Motor neuron (in vitro differentiated cells): ENCODE results near the gene MKRN1. TPM values are rescaled to one million over a fixed set of nuclear protein-coding genes. Genes with fewer than 3 reads are reported as not detected.
"Not testable (repeated sequence)": the region's sequence is repeated elsewhere in the genome, so short reads cannot be mapped to it uniquely, and the experiment has no call there.

Experiments
- ATAC-seq, 8 experiments: fragments of 200-7000 bp; cut with Tn5 transposase; replicated peaks in 6 of 8; 2 replicates each; pipeline ENCODE4 v1.8.0; 2021; ENCODE audit warnings: mild to moderate bottlenecking in 8 of 8, moderate library complexity in 8 of 8
- H3K27ac ChIP-seq, 2 donors: fragments of 250-450 bp; sonication (Bioruptor Pico); 2 replicates each; pipeline ENCODE4 v1.9.0; 2021; ENCODE audit warnings: antibody characterized with exemption in 2 of 2, mild to moderate bottlenecking in 2 of 2, moderate library complexity in 1 of 2
- H3K4me1 ChIP-seq, 2 donors: fragments of 250-450 bp; sonication (Bioruptor Pico); replicated peaks in 1 of 2; 2 replicates each; pipeline ENCODE4 v1.6.1; 2021; ENCODE audit warnings: antibody characterized with exemption in 2 of 2, mild to moderate bottlenecking in 2 of 2, moderate library complexity in 1 of 2
- H3K4me3 ChIP-seq, 5 donors: fragments of 250-450 bp; sonication (Bioruptor Pico); 2 replicates each; pipeline ENCODE4 v1.9.0; 2021; ENCODE audit warnings: antibody characterized with exemption in 5 of 5, mild to moderate bottlenecking in 5 of 5, moderate library complexity in 4 of 5
- WGBS, 10 experiments: fragments of 450-650 bp; shearing (Covaris generic); methylation state at CpG; one replicate each; pipeline ENCODE4 v1.0.0; 2022; 5-methylcytosine and 5-hydroxymethylcytosine counted together
- in situ Hi-C, 9 experiments: fragments of 400-800 bp; cut with MboI; loops; one replicate each; pipeline ENCODE4 v1.15.0; 2021; ENCODE audit warnings: low sequenced_read_pairs in 9 of 9, low pct_unique_long_range_greater_than_20kb in 2 of 9; ENCODE audit not compliant: unreplicated experiment in 9 of 9
- total RNA-seq, 8 experiments: library from RNA; unstranded; fragments of 300-600 nt; gene quantifications; 2 replicates each; pipeline versions ENCODE4 v1.2.3 to v1.2.4, GENCODE V29; 2022

The MKRN1 gene
- total RNA-seq, 8 experiments from 2014 or later = 66.2 to 114 (median 94.8) TPM

- WGBS, 10 experiments = 60 to 100% (median 81%) methylated on average over 1 to 6 of the region's 6 CpGs; no CpG with 5 or more reads in 1 of the 10 experiments
- in situ Hi-C loops = loop anchor here in 4 of 9 experiments (25.0 kb wide), 2 partner anchors 130 to 155 kb away; partner anchors contain the start of genes ADCK2 (in 3 of the 4) and DENND2A (in 1 of the 4)
- not testable (repeated sequence) for H3K27ac ChIP-seq, H3K4me3 ChIP-seq, ATAC-seq
- peaks cover 9 to 11% of the 10 kb centered on the region in 2 donors for H3K4me1 ChIP-seq
Observed at GRCh38 chr7:140507556-140507955, 28.3 kb upstream of the MKRN1 start.

GRCh38 chr7:140506788-140507464 is 27.6 kb upstream of the MKRN1 start:
- Histone ChIP-seq H3K4me1 (peaks cover 9 to 11% of the 10 kb centered on the region in 2 donors), H3K27ac (peak overlapping the region in 1 of 2 donors; percentile 64), H3K4me3 (no peak overlapping the region)
- 30 to 83% (median 47%) methylated on average over 1 to 3 of the region's 5 CpGs; no CpG with 5 or more reads in 7 of the 10 experiments for WGBS, 10 experiments
- peak; percentile 91 to 99 (median 98) for ATAC-seq
- in situ Hi-C loops = loop anchor here in 4 of 9 experiments (25.0 kb wide), 2 partner anchors 130 to 155 kb away; partner anchors contain the start of genes ADCK2 (in 3 of the 4) and DENND2A (in 1 of the 4)

GRCh38 chr7:140501966-140502365 is 22.7 kb upstream of the MKRN1 start:
- ATAC-seq = no peak
- 58 to 100% (median 96%) methylated on average over 1 to 4 of the region's 5 CpGs for WGBS, 10 experiments
- in situ Hi-C loops = loop anchor here in 4 of 9 experiments (25.0 kb wide), 2 partner anchors 135 to 160 kb away; partner anchors contain the start of genes ADCK2 (in 3 of the 4) and DENND2A (in 1 of the 4)

GRCh38 chr7:140497807-140498206 is 18.5 kb upstream of the MKRN1 start:
- H3K4me3 ChIP-seq, H3K4me1 ChIP-seq, ATAC-seq, H3K27ac ChIP-seq, in situ Hi-C loops: not testable (repeated sequence)
- WGBS, 10 experiments = 92 to 100% methylated on average over 1 to 5 of the region's 7 CpGs; no CpG with 5 or more reads in 8 of the 10 experiments

More at GRCh38 chr7:140501966-140502365, 22.7 kb upstream of the MKRN1 start:
- H3K27ac ChIP-seq = no peak overlapping the region
- H3K4me1 ChIP-seq = peaks cover 9% of the 10 kb centered on the region in 2 donors
- H3K4me3 ChIP-seq = no peak overlapping the region

- no peak overlapping the region for H3K27ac ChIP-seq
- WGBS, 10 experiments = 0 to 100% (median 72%) methylated on average over 1 to 5 of the region's 5 CpGs; no CpG with 5 or more reads in 4 of the 10 experiments
- ATAC-seq = no peak
- no peak overlapping the region for H3K4me3 ChIP-seq
- in situ Hi-C loops = no loop called here
- no peaks in the 10 kb centered on the region for H3K4me1 ChIP-seq
Observed at GRCh38 chr7:140497241-140497769, 18.0 kb upstream of the MKRN1 start.

GRCh38 chr7:140495514-140496097 is 16.3 kb upstream of the MKRN1 start:
- ATAC-seq = no peak
- Histone ChIP-seq H3K27ac (no peak overlapping the region), H3K4me3 (no peak overlapping the region), H3K4me1 (no peaks in the 10 kb centered on the region)
- WGBS, 10 experiments = 68 to 96% (median 88%) methylated on average over 3 to 7 of the region's 9 CpGs; no CpG with 5 or more reads in 2 of the 10 experiments
- in situ Hi-C loops = no loop called here

- no peak for ATAC-seq
- 55 to 98% (median 86%) methylated on average over 1 to 9 of the region's 9 CpGs; no CpG with 5 or more reads in 2 of the 10 experiments for WGBS, 10 experiments
- no peak overlapping the region for H3K27ac ChIP-seq
- in situ Hi-C loops = no loop called here
- H3K4me3 ChIP-seq = no peak overlapping the region
- no peaks in the 10 kb centered on the region for H3K4me1 ChIP-seq
Observed at GRCh38 chr7:140494867-140495266, 15.6 kb upstream of the MKRN1 start.

- in situ Hi-C loops = no loop called here
- H3K27ac ChIP-seq = no peak overlapping the region
- no peak overlapping the region for H3K4me3 ChIP-seq
- no peak for ATAC-seq
- no peaks in the 10 kb centered on the region for H3K4me1 ChIP-seq
- WGBS, 10 experiments = 71 to 100% (median 100%) methylated on average over 1 to 2 of the region's 2 CpGs; no CpG with 5 or more reads in 6 of the 10 experiments
Observed at GRCh38 chr7:140489026-140489359, 9.7 kb upstream of the MKRN1 start.

GRCh38 chr7:140485500-140486265 is 6.4 kb upstream of the MKRN1 start:
- 51 to 97% (median 71%) methylated on average over 2 to 9 of the region's 14 CpGs; no CpG with 5 or more reads in 1 of the 10 experiments for WGBS, 10 experiments
- H3K4me3 ChIP-seq = no peak overlapping the region
- no peaks in the 10 kb centered on the region for H3K4me1 ChIP-seq
- ATAC-seq = peak in 3 of 8 experiments; percentile 18 to 73 (median 62)
- in situ Hi-C loops = no loop called here
- no peak overlapping the region for H3K27ac ChIP-seq

GRCh38 chr7:140484951-140485499 is 5.7 kb upstream of the MKRN1 start:
- 16 to 71% (median 32%) methylated on average over 1 to 5 of the region's 5 CpGs for WGBS, 10 experiments
- Histone ChIP-seq H3K4me1 (no peaks in the 10 kb centered on the region), H3K27ac (no peak overlapping the region), H3K4me3 (no peak overlapping the region)
- in situ Hi-C loops = no loop called here
- ATAC-seq = peak in 5 of 8 experiments; percentile 26 to 66 (median 45)

- in situ Hi-C loops = no loop called here
- Histone ChIP-seq H3K27ac (no peak overlapping the region), H3K4me1 (no peaks in the 10 kb centered on the region), H3K4me3 (no peak overlapping the region)
- ATAC-seq = no peak
- WGBS, 10 experiments = 40 to 94% (median 69%) methylated on average over 1 to 3 of the region's 3 CpGs; no CpG with 5 or more reads in 5 of the 10 experiments
Observed at GRCh38 chr7:140484479-140484878, 5.2 kb upstream of the MKRN1 start.

GRCh38 chr7:140479739-140480084 is 407 bp upstream of the MKRN1 start:
- peak overlapping the region; percentile 72 to 93 (median 83) for H3K4me3 ChIP-seq
- peak in 2 of 8 experiments; percentile 2 to 3 for ATAC-seq
- WGBS, 10 experiments = 0 to 43% (median 10%) methylated on average over 1 to 2 of the region's 2 CpGs; no CpG with 5 or more reads in 5 of the 10 experiments
- peaks cover 6 to 17% of the 10 kb centered on the region in 2 donors for H3K4me1 ChIP-seq
- H3K27ac ChIP-seq = peak overlapping the region in 1 of 2 donors; percentile 95
- in situ Hi-C loops = no loop called here
